HUES64 (cell line): ENCODE measurements around the gene VRK1.
"Not testable (repeated sequence)": the region's sequence is repeated elsewhere in the genome, so short reads cannot be mapped to it uniquely, and the experiment has no call there.

Experiments used
- H3K27ac ChIP-seq: 2 replicates; pipeline ENCODE4 v1.7.0; 2013; ENCODE audit warnings: low read depth, low read length, inconsistent platforms
- H3K27me3 ChIP-seq: 2 replicates; pipeline ENCODE4 v1.6.1; 2013; ENCODE audit warnings: mild to moderate bottlenecking, low read length; ENCODE audit not compliant: insufficient read depth
- H3K36me3 ChIP-seq: 2 replicates; pipeline ENCODE4 v1.6.1; 2013; ENCODE audit warnings: mild to moderate bottlenecking, low read length; ENCODE audit not compliant: insufficient read depth
- H3K4me1 ChIP-seq: 2 replicates; pipeline ENCODE4 v1.6.1; 2013; ENCODE audit warnings: mild to moderate bottlenecking, low read length, moderate library complexity; ENCODE audit not compliant: insufficient read depth
- H3K4me3 ChIP-seq: 2 replicates; pipeline ENCODE4 v1.5.1; 2013; ENCODE audit warnings: mild to moderate bottlenecking, low read length, moderate library complexity
- H3K9ac ChIP-seq: 2 replicates; pipeline ENCODE4 v1.6.1; 2013; ENCODE audit warnings: mild to moderate bottlenecking, low read depth, low read length
- H3K9me3 ChIP-seq: 2 replicates; pipeline ENCODE4 v1.6.1; 2013; ENCODE audit warnings: low read depth, low read length; ENCODE audit not compliant: insufficient read depth
- WGBS: fragments of 150-250, 120-280 bp; methylation state at CpG from one replicate; pipeline ENCODE4 v1.1.7; 2013; ENCODE audit warnings: missing lambda C conversion rate; 5-methylcytosine and 5-hydroxymethylcytosine counted together

Gene VRK1

GRCh38 chr14:96851694-96852381 is 54.7 kb downstream of the VRK1 start:
- Histone ChIP-seq H3K27me3 (no peaks in the 10 kb centered on the region), H3K4me3 (no peak overlapping the region), H3K27ac (no peak overlapping the region), H3K4me1 (no peaks in the 10 kb centered on the region), H3K9me3 (no peaks in the 10 kb centered on the region), H3K9ac (no peak overlapping the region), H3K36me3 (peaks cover 82% of the 10 kb centered on the region)
- 91% methylated on average over 4 of the region's 4 CpGs for WGBS

- WGBS, result 92% methylated on average over 2 of the region's 4 CpGs
- Histone ChIP-seq H3K4me3 (no peak overlapping the region), H3K27me3 (no peaks in the 10 kb centered on the region), H3K36me3 (peaks cover 82% of the 10 kb centered on the region), H3K27ac (no peak overlapping the region), H3K4me1 (no peaks in the 10 kb centered on the region), H3K9me3 (no peaks in the 10 kb centered on the region), H3K9ac (no peak overlapping the region)
Measured at GRCh38 chr14:96852823-96853422, 55.7 kb downstream of the VRK1 start.

DNA sequence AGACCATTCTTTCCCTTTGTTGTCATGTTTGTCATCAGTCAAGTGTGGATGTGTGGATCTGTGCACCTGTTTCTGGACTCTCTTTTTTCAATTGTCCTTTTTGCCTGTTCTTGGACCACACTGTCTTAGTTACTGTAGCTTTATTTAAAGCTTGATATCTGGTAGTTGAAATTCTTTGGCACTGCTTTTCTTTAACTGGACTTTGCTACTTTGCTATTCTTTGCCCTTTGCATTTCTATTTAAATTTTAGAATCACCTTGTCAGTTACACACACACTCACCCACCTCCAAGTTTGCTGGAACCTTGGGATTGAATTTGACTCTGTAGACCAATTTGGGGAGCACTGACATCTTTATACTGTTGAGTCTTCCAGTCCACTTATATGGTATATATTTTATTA is 61.5 kb downstream of the VRK1 start:
- no peak overlapping the region for H3K4me3 ChIP-seq
- no peaks in the 10 kb centered on the region for H3K27me3 ChIP-seq
- H3K9me3 ChIP-seq, result no peaks in the 10 kb centered on the region
- H3K9ac ChIP-seq, result no peak overlapping the region
- no peak overlapping the region for H3K27ac ChIP-seq
- H3K36me3 ChIP-seq, result peaks cover 59% of the 10 kb centered on the region
- peaks cover 28% of the 10 kb centered on the region for H3K4me1 ChIP-seq

DNA sequence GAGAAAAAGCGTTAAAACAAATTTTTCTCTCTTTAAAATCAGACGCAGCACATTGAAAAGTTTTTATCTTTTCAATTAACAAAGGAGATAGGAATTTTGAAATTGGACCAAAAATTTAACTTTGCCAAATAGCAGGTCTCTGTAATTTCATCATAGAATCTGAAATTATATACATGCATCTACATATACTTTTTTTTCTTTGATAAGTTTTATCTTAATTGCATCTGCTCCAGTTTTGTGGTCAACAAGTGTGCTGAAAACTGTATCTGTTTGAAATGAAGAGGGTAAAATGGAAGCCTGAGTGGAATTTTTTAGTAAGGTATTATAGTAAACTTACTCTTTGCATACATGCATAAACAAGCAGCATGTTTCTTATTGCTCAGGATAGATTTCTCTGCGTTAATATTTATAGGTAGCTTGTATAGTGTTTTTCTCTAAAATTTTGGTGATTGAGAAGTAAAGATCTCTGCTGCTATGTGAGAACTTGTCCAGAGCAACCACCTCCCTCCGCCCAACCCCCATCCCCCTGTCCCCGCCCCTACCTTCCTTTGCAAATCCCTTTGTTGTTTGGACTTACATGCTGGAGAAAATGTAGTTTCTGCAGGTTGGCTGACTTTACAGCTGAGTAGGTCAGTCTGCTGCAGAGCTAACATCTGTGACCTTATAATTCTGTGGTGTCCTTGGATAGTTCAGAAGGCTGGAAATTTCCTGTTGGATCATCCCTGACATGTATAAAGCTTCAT is 64.6 kb downstream of the VRK1 start:
- no peaks in the 10 kb centered on the region for H3K27me3 ChIP-seq
- H3K4me1 ChIP-seq, result peaks cover 39% of the 10 kb centered on the region
- peak overlapping the region; percentile 65 for H3K27ac ChIP-seq
- 54% methylated on average over 3 of the region's 5 CpGs for WGBS
- H3K9ac ChIP-seq, result peak overlapping the region; percentile 66
- peaks cover 43% of the 10 kb centered on the region for H3K36me3 ChIP-seq
- peak overlapping the region; percentile 24 for H3K4me3 ChIP-seq
- H3K9me3 ChIP-seq, result peaks cover 5% of the 10 kb centered on the region

DNA sequence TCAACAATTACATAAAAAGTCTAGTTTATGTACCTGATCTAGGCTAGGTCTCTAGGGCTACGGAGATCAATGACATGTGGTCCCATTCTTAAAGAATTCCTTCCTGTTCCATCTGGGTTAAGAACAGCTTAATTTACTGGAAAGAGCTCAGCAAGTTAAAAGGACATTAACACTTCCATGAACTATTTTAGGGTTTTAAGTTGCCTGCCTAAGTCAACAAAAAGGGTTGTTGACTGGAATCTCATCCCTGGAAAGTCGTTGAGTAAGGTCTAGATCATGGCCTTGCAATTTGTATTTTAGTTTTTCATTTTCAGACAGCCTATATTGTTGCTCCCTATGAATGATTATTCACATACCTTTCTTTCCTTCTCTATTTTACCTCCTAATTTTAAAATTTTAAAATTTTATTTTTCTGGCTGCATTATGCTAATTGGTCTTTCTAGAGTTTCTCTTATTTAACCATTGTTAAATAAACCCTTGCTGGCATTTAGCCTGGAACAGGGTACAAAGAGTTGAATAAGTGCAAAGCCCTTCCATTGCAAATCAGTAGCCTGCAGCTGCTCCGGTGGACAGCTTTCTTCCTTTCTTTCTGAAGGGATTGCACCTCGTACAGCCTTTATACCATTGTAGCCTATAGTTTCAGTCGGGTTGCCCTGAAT is 66.3 kb downstream of the VRK1 start:
- peaks cover 54% of the 10 kb centered on the region for H3K4me1 ChIP-seq
- H3K27ac ChIP-seq, result peak overlapping the region; percentile 14; the same call in 1 of the 2 replicates
- no peaks in the 10 kb centered on the region for H3K27me3 ChIP-seq
- peaks cover 28% of the 10 kb centered on the region for H3K36me3 ChIP-seq
- no peak overlapping the region for H3K9ac ChIP-seq
- WGBS, result 73% methylated on average over 5 of the region's 5 CpGs
- peaks cover 5% of the 10 kb centered on the region for H3K9me3 ChIP-seq
- H3K4me3 ChIP-seq, result no peak overlapping the region; the same call in 1 of the 2 replicates

GRCh38 chr14:96863986-96864330 is 66.8 kb downstream of the VRK1 start:
- H3K27ac ChIP-seq, result no peak overlapping the region
- H3K9ac ChIP-seq, result no peak overlapping the region
- peaks cover 24% of the 10 kb centered on the region for H3K36me3 ChIP-seq
- peaks cover 54% of the 10 kb centered on the region for H3K4me1 ChIP-seq
- no peak overlapping the region for H3K4me3 ChIP-seq
- 100% methylated on average over 2 of the region's 3 CpGs for WGBS
- H3K27me3 ChIP-seq, result no peaks in the 10 kb centered on the region
- peaks cover 5% of the 10 kb centered on the region for H3K9me3 ChIP-seq

DNA sequence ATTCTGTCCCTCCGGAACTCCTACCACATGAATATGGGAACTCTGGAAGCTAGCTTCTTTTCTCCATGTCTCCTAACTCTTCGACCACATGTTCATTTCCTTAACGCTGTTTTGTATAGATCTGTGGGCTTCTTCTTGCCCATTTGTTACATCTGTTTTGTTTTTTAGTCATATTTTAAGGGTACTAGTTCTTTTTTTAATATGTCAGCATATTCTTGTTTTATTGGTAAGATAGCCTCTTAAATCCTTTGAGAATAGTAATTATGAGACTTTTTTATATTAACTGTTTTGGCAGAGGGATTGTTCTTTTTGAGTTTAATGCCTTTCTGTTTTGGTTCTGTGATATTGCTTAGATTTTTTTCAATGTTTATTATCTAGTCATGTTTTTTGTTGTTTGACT is 70.5 kb downstream of the VRK1 start:
- H3K36me3 ChIP-seq, result peaks cover 23% of the 10 kb centered on the region
- H3K27me3 ChIP-seq, result no peaks in the 10 kb centered on the region
- WGBS, result 87% methylated on average over 3 of the region's 3 CpGs
- peaks cover 5% of the 10 kb centered on the region for H3K9me3 ChIP-seq
- H3K4me1 ChIP-seq, result peaks cover 36% of the 10 kb centered on the region
- 0 out of 2 replicates have a peak overlapping the region, but pooled peaks have one; percentile 3 for H3K9ac ChIP-seq
- H3K27ac ChIP-seq, result no peak overlapping the region
- H3K4me3 ChIP-seq, result no peak overlapping the region

GRCh38 chr14:96874127-96874526 is 76.9 kb downstream of the VRK1 start:
- Histone ChIP-seq H3K9ac (no peak overlapping the region), H3K36me3 (peaks cover 51% of the 10 kb centered on the region), H3K27me3 (no peaks in the 10 kb centered on the region), H3K4me1 (no peaks in the 10 kb centered on the region), H3K4me3 (no peak overlapping the region), H3K27ac (no peak overlapping the region), H3K9me3 (no peaks in the 10 kb centered on the region)
- WGBS, result 98% methylated on average over 4 of the region's 4 CpGs

GRCh38 chr14:96876747-96877146 is 79.6 kb downstream of the VRK1 start:
- H3K9me3 ChIP-seq, result no peaks in the 10 kb centered on the region
- no peak overlapping the region for H3K27ac ChIP-seq
- H3K36me3 ChIP-seq, result peaks cover 63% of the 10 kb centered on the region
- no peaks in the 10 kb centered on the region for H3K27me3 ChIP-seq
- no peaks in the 10 kb centered on the region for H3K4me1 ChIP-seq
- no peak overlapping the region for H3K9ac ChIP-seq
- no peak overlapping the region for H3K4me3 ChIP-seq

DNA sequence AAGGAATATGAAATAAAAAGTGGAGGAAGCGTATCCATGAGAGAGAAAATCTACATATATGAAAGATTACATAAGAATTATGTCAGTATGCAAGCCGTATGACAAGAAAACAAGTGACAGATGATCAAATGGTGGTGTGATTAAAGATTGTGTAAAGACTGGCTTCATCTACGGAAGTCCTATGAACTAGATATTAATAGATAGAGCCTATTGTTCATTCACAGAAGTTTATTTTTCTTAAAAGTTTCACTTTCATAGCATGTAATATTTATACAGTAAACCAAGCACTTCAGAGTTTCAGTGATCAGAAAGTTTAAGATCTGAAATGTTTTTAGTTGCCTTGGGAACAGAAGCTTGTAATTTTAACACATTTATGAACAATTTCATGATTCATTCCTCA is 84.5 kb downstream of the VRK1 start:
- no peak overlapping the region for H3K27ac ChIP-seq
- H3K36me3 ChIP-seq, result peaks cover 45% of the 10 kb centered on the region
- 100% methylated on average over 1 of the region's 3 CpGs for WGBS

GRCh38 chr14:96883974-96884373 is 86.8 kb downstream of the VRK1 start:
- not testable (repeated sequence) for H3K9ac ChIP-seq, H3K4me3 ChIP-seq, H3K27me3 ChIP-seq, H3K9me3 ChIP-seq, H3K27ac ChIP-seq
- H3K36me3 ChIP-seq, result peaks cover 28% of the 10 kb centered on the region
- peaks cover 20% of the 10 kb centered on the region for H3K4me1 ChIP-seq
- no CpG with 5 or more reads among the region's 5 CpGs for WGBS

More for the DNA sequence above, 84.5 kb downstream of the VRK1 start:
- Histone ChIP-seq H3K9ac (no peak overlapping the region), H3K27me3 (no peaks in the 10 kb centered on the region), H3K9me3 (no peaks in the 10 kb centered on the region), H3K4me3 (no peak overlapping the region), H3K4me1 (no peaks in the 10 kb centered on the region)
